ENCODE results near the gene ARHGAP24.
"Not testable (repeated sequence)": the region's sequence is repeated elsewhere in the genome, so short reads cannot be mapped to it uniquely, and the experiment has no call there.

The ARHGAP24 gene

DNA sequence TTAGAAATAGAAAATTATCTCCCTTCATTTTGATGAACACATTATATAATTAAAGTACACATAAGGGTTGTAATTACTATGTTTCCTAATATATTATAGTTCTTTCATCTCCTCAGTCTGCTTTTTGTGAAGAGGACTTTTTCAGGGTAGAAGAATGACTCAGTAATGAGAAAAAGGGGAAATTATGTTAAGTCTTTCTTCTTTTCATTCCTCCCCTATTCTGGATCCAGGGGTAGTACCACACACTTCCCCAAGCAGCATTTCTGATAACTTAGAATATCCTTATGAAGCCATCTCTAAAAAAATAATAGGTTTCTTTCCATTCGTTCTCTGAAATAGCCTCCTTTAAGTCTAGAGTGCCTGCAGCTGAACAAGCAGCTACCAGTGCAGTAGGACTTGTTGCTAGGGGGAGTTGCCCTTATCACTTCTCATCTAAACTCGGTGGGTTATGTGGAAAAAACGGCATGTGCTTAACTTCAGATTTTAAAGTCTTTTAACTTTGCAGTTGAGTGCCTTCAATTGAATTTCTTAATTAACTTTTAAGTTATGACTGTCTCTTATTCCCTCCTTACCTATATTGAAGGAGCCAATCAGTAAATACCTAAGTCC, 184.8 kb downstream of the ARHGAP24 start:
- no peak for DNase-seq

DNA sequence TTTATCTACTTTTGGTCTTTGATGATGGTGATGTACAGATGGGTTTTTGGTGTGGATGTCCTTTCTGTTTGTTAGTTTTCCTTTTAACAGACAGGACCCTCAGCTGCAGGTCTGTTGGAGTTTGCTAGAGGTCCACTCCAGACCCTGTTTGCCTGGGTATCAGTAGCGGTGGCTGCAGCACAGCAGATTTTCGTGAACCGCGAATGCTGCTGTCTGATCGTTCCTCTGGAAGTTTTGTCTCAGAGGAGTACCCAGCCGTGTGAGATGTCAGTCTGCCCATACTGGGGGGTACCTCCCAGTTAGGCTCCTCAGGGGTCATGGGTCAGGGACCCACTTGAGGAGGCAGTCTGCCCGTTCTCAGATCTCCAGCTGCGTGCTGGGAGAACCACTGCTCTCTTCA, 191.7 kb downstream of the ARHGAP24 start:
- DNase-seq: not testable (repeated sequence)

GRCh38 chr4:85669204-85669603, 194.3 kb downstream of the ARHGAP24 start:
- no peak for DNase-seq

GRCh38 chr4:85669992-85670548, 195.1 kb downstream of the ARHGAP24 start:
- no peak for DNase-seq

GRCh38 chr4:85671120-85671519, 196.2 kb downstream of the ARHGAP24 start:
- no peak for DNase-seq

DNA sequence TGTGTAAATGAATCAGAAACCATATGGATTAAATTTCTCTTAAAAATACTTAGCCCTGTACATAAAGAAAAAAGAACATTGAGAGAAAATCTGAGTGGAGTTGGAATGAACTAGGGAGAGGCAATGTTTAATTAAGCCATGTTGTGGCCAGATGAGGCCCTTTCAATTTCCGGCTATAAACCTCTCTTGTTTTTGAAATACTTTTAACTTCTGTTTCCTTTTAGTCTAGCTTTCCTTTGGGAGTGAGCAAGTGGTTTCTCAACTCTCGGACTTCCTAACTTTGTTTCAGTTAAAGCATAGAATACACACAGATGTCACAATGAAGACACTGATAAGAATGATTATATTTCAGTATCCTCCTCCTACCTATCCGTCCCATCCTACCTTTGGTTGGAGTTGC, 197.2 kb downstream of the ARHGAP24 start:
- DNase-seq: no peak

DNA sequence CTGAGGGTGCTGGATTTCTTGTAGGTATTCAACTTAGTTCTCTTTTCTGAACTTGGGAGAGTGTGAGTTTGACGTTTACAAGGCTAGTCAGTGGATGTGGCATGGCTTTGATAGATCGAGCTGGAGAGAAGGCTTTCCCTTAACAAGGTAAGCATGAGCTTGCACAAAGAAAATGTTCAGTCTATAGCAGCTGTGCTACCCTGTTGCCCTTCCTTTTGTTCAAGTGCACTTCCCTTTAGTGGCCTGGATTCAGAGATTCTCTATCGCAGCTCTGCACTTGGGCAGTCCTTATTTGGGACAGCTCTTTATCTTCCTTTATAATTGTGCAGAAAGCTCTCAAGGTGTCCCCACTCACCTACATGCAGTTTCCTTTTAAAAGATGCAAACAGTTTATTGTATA, 198.0 kb downstream of the ARHGAP24 start:
- no peak for DNase-seq

DNA sequence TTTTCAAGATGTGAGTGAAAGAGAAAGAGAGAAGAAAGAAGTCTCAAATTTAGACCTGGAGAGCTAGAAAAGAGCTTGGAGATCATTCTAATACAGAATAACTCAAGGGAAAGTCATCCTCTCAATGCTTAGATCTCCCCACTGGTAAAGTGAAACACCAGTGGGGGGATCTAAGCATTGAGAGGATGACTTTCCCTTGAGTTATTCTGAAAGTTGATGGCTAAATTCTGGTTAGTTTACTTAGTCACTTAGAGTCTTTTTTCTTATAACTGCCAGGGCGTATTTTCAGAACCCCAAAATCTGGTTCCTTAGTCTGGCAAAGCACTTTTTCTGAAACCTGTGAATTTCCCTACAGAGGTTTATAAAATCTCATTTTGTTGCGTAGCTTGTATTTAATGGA, 198.6 kb downstream of the ARHGAP24 start:
- DNase-seq: no peak

DNA sequence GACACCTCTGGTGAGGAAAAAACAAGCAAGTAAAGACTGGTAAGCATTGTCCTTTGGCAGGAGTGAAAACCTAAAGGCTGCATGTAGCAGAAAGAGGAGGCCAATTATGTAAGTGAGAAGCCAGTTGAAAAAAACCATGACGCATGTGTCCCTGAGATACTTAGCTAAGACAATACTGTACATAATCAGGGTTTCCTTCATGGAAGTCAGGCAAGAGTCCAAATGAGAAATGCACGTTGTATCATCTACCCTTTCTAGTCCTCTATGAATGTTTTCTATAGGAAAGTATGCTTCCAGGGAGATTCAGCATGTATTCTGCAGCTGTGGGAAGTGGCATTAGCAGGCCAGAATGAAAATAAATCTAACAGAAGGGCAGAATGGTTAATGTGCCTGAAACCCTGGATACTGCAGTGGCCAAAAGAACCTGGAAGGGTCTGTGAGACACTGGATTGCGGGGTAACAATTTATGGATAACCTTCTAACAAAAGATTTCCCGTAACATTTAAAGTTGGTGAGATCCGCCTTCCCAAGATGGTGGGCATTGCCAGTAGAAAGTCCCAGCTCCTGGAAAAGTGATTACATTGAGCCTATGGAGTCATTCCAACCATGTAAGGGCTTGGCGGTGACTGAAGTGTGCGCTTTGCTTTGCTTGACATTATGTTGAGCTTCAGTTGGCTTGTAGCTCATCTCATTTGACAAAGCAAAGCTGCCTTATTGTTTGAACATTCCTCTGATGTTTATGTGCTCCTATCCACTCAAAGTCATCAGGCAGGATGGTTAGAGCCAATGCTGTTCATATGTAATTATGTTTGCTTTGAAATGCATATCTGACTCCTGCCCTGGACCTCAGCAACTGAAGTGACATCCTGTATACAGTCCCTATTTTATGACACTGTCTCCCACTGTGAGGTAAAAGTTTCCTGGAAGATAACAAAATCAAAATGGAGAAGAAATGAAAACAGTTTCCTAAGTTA, 200.4 kb downstream of the ARHGAP24 start:
- DNase-seq: no peak

GRCh38 chr4:85676050-85676425, 201.1 kb downstream of the ARHGAP24 start:
- DNase-seq: no peak

- DNase-seq: no peak
Observed at GRCh38 chr4:85676850-85677590, 202.1 kb downstream of the ARHGAP24 start.

GRCh38 chr4:85681221-85681657, 206.3 kb downstream of the ARHGAP24 start:
- DNase-seq: no peak

DNA sequence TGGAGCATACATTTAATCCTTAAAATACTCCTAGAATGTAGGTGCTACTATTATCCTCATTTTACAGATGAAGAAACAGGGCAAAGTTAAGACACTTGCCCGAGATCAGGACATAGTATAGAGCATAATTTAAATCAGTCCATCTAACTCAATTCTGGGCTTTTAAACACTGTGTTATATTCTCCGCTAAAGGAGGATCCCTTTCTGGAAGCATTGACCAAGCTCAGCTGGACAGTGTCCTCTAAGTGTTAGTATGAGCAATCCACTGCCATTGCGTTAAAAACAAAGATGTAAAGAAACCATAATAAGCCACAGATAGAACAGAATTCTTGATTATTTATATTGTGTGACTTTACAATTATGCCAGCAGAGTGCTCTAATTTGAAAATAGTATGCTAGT, 207.0 kb downstream of the ARHGAP24 start:
- DNase-seq: no peak

- DNase-seq: no peak
Observed at GRCh38 chr4:85682391-85682790, 207.4 kb downstream of the ARHGAP24 start.

GRCh38 chr4:85684676-85685075, 209.7 kb downstream of the ARHGAP24 start:
- no peak for DNase-seq

DNA sequence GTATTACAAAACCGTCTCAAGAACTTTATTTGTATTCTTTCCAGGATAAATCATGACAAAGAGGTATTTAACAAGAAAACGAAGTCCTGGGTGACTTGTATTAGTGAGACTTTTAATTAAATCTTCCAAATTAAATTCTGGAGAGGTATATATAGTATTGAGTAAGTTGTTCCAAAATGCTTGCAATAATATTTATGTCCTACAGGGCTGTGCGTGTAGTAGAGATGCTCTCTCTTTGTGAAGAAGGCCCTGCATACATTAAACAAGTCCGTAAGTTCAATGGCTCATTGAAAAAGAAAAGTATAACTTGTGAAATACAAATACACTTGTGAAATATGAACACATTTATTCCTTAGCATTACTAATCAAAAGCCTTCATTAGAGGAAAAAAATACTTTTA, 211.4 kb downstream of the ARHGAP24 start:
- no peak for DNase-seq

DNA sequence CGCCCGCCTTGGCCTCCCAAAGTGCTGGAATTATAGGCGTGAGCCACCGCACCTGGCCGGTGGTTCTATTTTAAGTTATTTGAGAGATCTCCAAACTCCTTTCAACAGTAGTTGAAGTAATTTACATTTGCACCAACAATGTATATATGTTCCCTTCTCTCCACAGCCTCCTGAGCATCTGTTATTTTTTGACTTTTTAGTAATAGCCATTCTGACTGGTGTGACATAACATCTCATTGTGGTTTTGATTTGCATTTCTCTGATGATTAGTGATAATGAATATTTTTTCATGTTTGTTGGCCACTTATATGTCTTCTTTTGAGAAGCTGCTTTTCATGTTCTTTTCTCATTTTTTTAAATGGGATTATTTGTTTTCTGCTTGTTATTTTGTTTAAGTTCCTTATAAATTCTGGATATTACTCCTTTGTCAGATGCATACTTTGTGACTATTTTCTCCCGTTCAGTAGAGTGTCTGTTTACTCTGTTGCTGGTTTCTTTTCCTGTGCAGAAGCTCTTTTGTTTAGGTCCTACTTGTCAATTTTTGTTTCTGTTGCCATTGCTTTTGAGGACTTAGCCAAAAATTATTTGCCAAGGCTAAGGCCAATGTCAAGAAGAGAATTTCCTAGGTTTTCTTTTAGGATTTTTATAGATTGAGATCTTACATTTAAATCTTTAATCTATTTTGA, 213.2 kb downstream of the ARHGAP24 start:
- no peak for DNase-seq

GRCh38 chr4:85696661-85697060, 221.7 kb downstream of the ARHGAP24 start:
- DNase-seq: no peak

GRCh38 chr4:85697854-85698253, 222.9 kb downstream of the ARHGAP24 start:
- DNase-seq: no peak

DNA sequence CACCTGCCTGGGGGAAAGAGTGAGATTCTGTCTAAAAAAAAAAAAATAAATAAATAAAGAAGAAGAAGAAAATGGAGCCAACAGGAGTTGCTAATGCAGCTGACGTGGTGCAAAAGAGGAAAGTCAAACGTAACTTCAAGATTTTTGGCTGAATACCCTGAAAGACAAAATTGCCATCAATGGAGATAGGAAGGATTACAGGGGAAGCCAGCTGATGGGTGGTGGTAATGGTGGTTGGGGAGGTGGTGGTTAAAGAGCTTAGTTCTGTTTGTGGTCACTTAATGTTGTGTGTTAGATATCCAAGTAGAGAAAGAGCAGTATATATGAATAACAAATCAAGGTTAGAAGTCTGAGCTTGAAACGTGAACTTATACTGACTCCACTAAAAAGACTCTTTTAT, 225.4 kb downstream of the ARHGAP24 start:
- DNase-seq: no peak

DNA sequence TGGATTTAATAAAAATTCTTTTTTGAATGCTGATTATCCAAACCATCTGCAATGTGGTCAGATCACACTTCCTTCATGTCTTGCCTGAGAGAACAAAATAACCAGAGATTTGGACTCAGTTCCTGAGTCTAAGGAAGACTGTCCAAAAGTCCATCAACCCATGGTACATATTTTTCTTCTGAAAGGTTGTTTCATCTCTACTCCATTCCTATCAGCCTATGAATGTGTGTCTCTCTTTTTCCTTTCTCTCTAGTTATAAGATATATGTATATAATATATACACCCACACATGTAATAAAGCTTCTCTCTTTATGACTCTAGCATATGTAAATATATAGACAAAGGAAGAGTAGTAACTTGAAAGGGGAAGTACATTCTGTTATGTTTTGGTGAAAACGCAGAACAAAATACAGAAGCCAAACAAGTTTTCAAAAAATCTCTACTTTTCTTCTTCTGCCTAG, 226.9 kb downstream of the ARHGAP24 start:
- DNase-seq: no peak

DNA sequence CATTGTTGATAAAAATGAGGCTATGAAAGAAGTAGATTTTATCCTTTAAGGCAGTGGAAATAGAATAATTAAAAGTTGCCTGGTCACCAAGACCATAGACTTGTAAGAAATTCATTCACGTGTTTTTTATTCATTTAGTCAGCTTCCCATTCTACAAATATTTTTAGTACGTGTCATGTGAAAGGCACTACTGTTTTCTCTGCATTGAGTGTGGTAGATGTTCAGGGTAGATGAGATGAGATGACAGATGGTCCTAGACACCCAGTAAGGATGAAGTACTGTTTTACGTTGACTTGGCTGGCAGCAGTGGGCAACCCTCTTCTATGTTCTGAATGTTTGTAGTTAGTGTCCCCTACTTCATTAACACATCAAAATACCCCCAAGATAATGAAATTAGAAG, 228.1 kb downstream of the ARHGAP24 start:
- no peak for DNase-seq

DNA sequence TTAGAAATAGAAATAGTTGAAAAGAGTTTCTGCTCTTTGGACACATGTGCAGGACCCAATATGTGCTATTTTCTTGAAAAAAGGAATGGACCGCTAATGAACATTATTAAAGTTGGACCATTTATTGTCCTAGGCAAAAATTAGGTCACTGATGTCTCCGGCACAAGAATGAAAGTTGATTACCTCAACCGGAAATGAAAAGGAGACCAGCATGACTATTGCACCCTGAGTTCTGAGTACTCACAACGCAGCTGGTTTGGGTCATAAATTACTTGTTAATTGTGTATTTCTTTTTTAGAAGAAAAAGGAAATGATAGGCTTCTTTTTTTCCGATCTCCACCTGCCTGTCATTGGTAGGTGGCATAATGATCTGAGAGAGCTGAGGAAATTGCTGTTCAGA, 232.7 kb downstream of the ARHGAP24 start:
- no peak for DNase-seq

Data from activated T-cell treated with anti-CD3 and anti-CD28 coated beads, Interleukin-2, amount 50 U/mL, for 1 hour (primary cell).